Measurements from ENCODE around the gene STEAP4. TPM values are rescaled to one million over a fixed set of nuclear protein-coding genes. Genes with fewer than 3 reads are reported as not detected.

Gene STEAP4
- total RNA-seq, 1 donor from 2014 or later: 15.7 TPM

DNA sequence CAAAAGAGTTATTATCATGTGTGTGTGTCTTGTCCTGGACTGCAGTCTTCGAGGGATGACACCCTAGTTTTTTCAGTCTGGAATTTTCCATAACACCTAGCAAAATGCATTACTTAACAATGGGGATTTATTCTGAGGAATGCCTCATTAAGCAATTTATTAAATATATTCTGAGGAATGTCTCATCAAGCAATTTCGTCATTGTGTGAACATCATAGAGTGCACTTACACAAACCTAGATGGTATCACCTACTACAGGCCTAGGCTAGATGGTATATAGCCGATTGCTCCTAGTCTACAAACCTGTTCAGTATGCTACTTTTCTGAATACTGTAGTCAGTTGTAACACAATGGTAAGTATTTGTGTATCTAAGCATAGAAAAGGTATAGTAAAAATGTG lies 1.1 kb upstream of the STEAP4 start:
- H3K27me3 ChIP-seq (ENCODE audit: low read depth): no peaks in the 10 kb centered on the region
- H3K4me3 ChIP-seq: no peak overlapping the region
- H3K27ac ChIP-seq (replicated peaks): peak overlapping the region; percentile 83
- peaks cover 60% of the 10 kb centered on the region for H3K4me1 ChIP-seq
- TF ChIP-seq, protein P1, sequence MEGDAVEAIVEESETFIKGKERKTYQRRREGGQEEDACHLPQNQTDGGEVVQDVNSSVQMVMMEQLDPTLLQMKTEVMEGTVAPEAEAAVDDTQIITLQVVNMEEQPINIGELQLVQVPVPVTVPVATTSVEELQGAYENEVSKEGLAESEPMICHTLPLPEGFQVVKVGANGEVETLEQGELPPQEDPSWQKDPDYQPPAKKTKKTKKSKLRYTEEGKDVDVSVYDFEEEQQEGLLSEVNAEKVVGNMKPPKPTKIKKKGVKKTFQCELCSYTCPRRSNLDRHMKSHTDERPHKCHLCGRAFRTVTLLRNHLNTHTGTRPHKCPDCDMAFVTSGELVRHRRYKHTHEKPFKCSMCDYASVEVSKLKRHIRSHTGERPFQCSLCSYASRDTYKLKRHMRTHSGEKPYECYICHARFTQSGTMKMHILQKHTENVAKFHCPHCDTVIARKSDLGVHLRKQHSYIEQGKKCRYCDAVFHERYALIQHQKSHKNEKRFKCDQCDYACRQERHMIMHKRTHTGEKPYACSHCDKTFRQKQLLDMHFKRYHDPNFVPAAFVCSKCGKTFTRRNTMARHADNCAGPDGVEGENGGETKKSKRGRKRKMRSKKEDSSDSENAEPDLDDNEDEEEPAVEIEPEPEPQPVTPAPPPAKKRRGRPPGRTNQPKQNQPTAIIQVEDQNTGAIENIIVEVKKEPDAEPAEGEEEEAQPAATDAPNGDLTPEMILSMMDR (IDR thresholded peaks at IDR 0.05; ENCODE audit: borderline replicate concordance): no peak
- no peaks in the 10 kb centered on the region for H3K36me3 ChIP-seq
- DNase-seq: no peak
- intact Hi-C loops (cut with micrococcal nuclease): no loop called here
- no peaks in the 10 kb centered on the region for H3K9me3 ChIP-seq (replicated peaks)

DNA sequence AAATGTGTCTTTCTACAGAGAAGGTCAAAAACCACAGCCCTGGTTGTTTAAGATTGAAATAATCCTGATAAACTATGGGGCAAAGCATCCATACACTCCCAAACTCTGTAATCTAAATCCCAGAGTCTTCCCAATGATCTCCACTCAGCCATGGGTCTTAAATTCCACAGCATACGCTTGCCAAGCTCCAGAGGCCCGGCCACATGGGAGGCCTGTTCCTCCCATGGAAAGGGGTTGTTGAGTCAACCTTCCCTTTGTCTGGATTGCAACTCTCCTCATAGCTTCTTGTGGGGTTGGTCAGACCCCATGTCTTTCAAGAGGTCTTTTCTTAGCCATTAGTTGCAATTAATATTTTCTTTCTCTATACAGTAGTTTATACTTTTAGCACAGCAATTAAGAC lies 718 bp upstream of the STEAP4 start:
- H3K36me3 ChIP-seq: no peaks in the 10 kb centered on the region
- no peak for DNase-seq
- intact Hi-C loops (cut with micrococcal nuclease): no loop called here
- H3K9me3 ChIP-seq (replicated peaks): no peaks in the 10 kb centered on the region
- no peaks in the 10 kb centered on the region for H3K27me3 ChIP-seq (ENCODE audit: low read depth)
- TF ChIP-seq, protein P1 (IDR thresholded peaks at IDR 0.05; ENCODE audit: borderline replicate concordance): no peak
- H3K4me1 ChIP-seq: peaks cover 60% of the 10 kb centered on the region
- H3K27ac ChIP-seq (replicated peaks): peak overlapping the region; percentile 83
- peak overlapping the region; percentile 70 for H3K4me3 ChIP-seq

DNA sequence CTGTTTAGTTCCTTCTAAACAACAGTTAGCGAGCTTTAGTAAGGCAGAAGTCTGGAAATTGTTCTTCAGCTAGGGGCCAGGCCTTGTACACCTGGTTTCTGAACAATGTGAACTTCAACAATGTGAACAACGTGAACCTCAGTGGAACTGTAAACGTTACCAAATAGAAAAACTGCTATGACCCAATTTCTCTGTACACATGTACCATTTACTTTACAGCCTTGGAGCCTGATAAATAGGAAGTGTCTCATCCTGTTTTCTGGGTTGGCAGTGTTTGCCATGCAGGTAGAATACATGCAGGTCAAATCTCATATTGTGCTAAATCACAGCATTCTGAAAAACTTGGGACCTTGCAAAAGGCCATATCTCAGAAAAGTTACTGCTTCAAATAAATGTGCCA lies 1.6 kb downstream of the STEAP4 start:
- peak overlapping the region; percentile 70 for H3K4me3 ChIP-seq
- H3K36me3 ChIP-seq: no peaks in the 10 kb centered on the region
- H3K9me3 ChIP-seq (replicated peaks): no peaks in the 10 kb centered on the region
- peaks cover 59% of the 10 kb centered on the region for H3K4me1 ChIP-seq
- intact Hi-C loops (cut with micrococcal nuclease): no loop called here
- H3K27me3 ChIP-seq (ENCODE audit: low read depth): no peaks in the 10 kb centered on the region
- TF ChIP-seq, protein P1 (IDR thresholded peaks at IDR 0.05; ENCODE audit: borderline replicate concordance): no peak
- DNase-seq: no peak
- H3K27ac ChIP-seq (replicated peaks): peak overlapping the region; percentile 83

DNA sequence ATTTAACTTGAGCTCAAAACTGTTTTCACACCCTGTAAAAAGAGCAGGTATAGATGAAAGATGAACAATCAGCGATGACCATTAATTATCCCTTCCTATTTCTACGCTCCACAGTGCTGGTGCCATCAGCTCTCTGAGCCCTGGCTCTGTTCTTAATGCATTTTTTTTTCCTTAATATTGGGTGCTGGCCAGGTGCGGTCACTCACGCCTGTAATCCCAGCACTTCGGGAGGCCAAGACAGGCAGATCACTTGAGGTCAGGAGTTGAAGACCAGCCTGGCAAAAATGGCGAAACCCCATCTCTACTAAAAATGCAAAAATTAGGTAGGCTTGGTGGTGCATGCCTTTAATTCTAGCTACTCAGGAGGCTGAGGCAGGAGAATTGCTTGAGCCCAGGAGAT lies 4.2 kb downstream of the STEAP4 start:
- Histone ChIP-seq H3K27ac (replicated peaks) (peak overlapping the region; percentile 24), H3K27me3 (ENCODE audit: low read depth) (no peaks in the 10 kb centered on the region), H3K36me3 (no peaks in the 10 kb centered on the region), H3K4me1 (peaks cover 62% of the 10 kb centered on the region), H3K4me3 (peak overlapping the region; percentile 70), H3K9me3 (replicated peaks) (no peaks in the 10 kb centered on the region)
- DNase-seq: no peak
- TF ChIP-seq, protein P1 (IDR thresholded peaks at IDR 0.05; ENCODE audit: borderline replicate concordance): no peak
- intact Hi-C loops (cut with micrococcal nuclease): no loop called here

DNA sequence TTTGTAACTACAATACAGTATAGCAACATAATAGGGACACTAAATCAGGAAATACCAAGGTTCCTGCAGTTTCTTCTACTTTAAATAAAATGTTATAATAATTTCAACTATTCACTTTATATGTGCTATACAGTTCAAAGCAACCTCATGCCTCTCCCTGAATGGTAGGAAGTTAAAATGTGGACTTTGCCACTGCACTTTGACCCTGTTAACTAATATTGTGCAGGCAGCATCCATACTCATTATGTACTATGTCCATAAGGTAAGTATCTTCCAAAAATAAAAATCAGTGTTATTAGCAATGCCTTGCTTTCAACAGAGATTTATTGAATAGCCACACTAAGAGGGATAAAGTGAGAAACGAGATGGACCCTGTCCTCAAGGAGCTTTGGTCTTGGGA lies 4.8 kb downstream of the STEAP4 start:
- no peak overlapping the region for H3K27ac ChIP-seq (replicated peaks)
- no peak for DNase-seq
- TF ChIP-seq, protein P1 (IDR thresholded peaks at IDR 0.05; ENCODE audit: borderline replicate concordance): no peak
- no peaks in the 10 kb centered on the region for H3K27me3 ChIP-seq (ENCODE audit: low read depth)
- no peaks in the 10 kb centered on the region for H3K36me3 ChIP-seq
- intact Hi-C loops (cut with micrococcal nuclease): no loop called here
- peak overlapping the region; percentile 70 for H3K4me3 ChIP-seq
- no peaks in the 10 kb centered on the region for H3K9me3 ChIP-seq (replicated peaks)
- H3K4me1 ChIP-seq: peaks cover 60% of the 10 kb centered on the region
